ENCODE measurements around the gene C2CD2.

The C2CD2 gene

GRCh38 chr21:41886328-41886727, 67.5 kb downstream of the C2CD2 start:
- no peak for DNase-seq (ENCODE audit: low spot score)

- DNase-seq (ENCODE audit: low spot score), result no peak
Measured at GRCh38 chr21:41885341-41886024, 68.3 kb downstream of the C2CD2 start.

GRCh38 chr21:41884501-41885030, 69.3 kb downstream of the C2CD2 start:
- DNase-seq (ENCODE audit: low spot score), result no peak

- DNase-seq (ENCODE audit: low spot score), result no peak
Measured at GRCh38 chr21:41883582-41883981, 70.2 kb downstream of the C2CD2 start.

- DNase-seq (ENCODE audit: low spot score), result no peak
Measured at GRCh38 chr21:41881051-41881450, 72.8 kb downstream of the C2CD2 start.

- no peak for DNase-seq (ENCODE audit: low spot score)
Measured at GRCh38 chr21:41880153-41880552, 73.7 kb downstream of the C2CD2 start.

- DNase-seq (ENCODE audit: low spot score), result peak; percentile 82
Measured at GRCh38 chr21:41879190-41879998, 74.4 kb downstream of the C2CD2 start, which contains the start of gene PRDM15. PRDM15 (minus strand) TSS chr21:41879344; CDS start chr21:41860363, 18,981 bp downstream.

GRCh38 chr21:41878831-41879189, 75.0 kb downstream of the C2CD2 start:
- peak; percentile 87 for DNase-seq (ENCODE audit: low spot score)

- DNase-seq (ENCODE audit: low spot score), result peak; percentile 82
Measured at GRCh38 chr21:41877901-41878830, 75.7 kb downstream of the C2CD2 start.

- DNase-seq (ENCODE audit: low spot score), result peak; percentile 31
Measured at GRCh38 chr21:41876928-41877652, 76.7 kb downstream of the C2CD2 start.

- no peak for DNase-seq (ENCODE audit: low spot score)
Measured at GRCh38 chr21:41876396-41876795, 77.4 kb downstream of the C2CD2 start.

- DNase-seq (ENCODE audit: low spot score), result no peak
Measured at GRCh38 chr21:41875086-41875485, 78.7 kb downstream of the C2CD2 start.

GRCh38 chr21:41874611-41875010, 79.2 kb downstream of the C2CD2 start:
- no peak for DNase-seq (ENCODE audit: low spot score)

GRCh38 chr21:41873426-41873825, 80.4 kb downstream of the C2CD2 start:
- no peak for DNase-seq (ENCODE audit: low spot score)

- DNase-seq (ENCODE audit: low spot score), result no peak
Measured at GRCh38 chr21:41873005-41873404, 80.8 kb downstream of the C2CD2 start.

GRCh38 chr21:41871293-41872030, 82.4 kb downstream of the C2CD2 start:
- DNase-seq (ENCODE audit: low spot score), result no peak

- no peak for DNase-seq (ENCODE audit: low spot score)
Measured at GRCh38 chr21:41869771-41870170, 84.0 kb downstream of the C2CD2 start.

- DNase-seq (ENCODE audit: low spot score), result peak; percentile 71
Measured at GRCh38 chr21:41868062-41868710, 85.6 kb downstream of the C2CD2 start.

GRCh38 chr21:41867313-41867712, 86.5 kb downstream of the C2CD2 start:
- DNase-seq (ENCODE audit: low spot score), result no peak

GRCh38 chr21:41866274-41866809, 87.5 kb downstream of the C2CD2 start:
- no peak for DNase-seq (ENCODE audit: low spot score)
